ENCODE measurements around the gene RHOT2. TPM values are rescaled to one million over a fixed set of nuclear protein-coding genes. Genes with fewer than 3 reads are reported as not detected.
A peak's percentile ranks its signal among the peaks of the same experiment; 100 is the strongest.

Gene RHOT2
- total and polyA plus RNA-seq, 9 of the 15 experiments (the other 6 are each of a cell fraction or from before 2014, with no cell fraction given) = 5.0 to 373 (median 112) TPM

- no peak for TF ChIP-seq RREB1 (CRISPR knock-in tag; IDR thresholded peaks at IDR 0.05)
- TF ChIP-seq RCOR1 (IDR thresholded peaks at IDR 0.05; ENCODE audit: borderline replicate concordance in 1 of 2, low read depth in 2 of 2, low read length in 2 of 2) = 0 out of 4 replicates have a peak, but pooled peaks of 1 of the 2 experiments have one; percentile 19
- no peak for TF ChIP-seq ZNF146 (CRISPR knock-in tag; IDR thresholded peaks at IDR 0.05; ENCODE audit: unreplicated experiment)
- TF ChIP-seq ZNF79 (CRISPR knock-in tag; IDR thresholded peaks at IDR 0.05; ENCODE audit: low read depth) = no peak
- TF ChIP-seq SOX6 (IDR thresholded peaks at IDR 0.05) = peak; percentile 31; the same call in 1 of the 2 replicates
- no peak for TF ChIP-seq ZNF668 (CRISPR knock-in tag; IDR thresholded peaks at IDR 0.05)
- TF ChIP-seq DACH1 (IDR thresholded peaks at IDR 0.05; ENCODE audit: partially characterized antibody) = no peak
- peak; percentile 23 for TF ChIP-seq SUPT5H (IDR thresholded peaks at IDR 0.05)
- TF ChIP-seq SETDB1 (IDR thresholded peaks at IDR 0.05; ENCODE audit: low read length) = no peak
- TF ChIP-seq CXXC5 (CRISPR knock-in tag; IDR thresholded peaks at IDR 0.05) = peak; percentile 96
- 0 out of 4 replicates have a peak, but pooled peaks of 1 of the 2 experiments have one; percentile 13 for TF ChIP-seq TEAD1 (CRISPR knock-in tag; IDR thresholded peaks at IDR 0.05)
- TF ChIP-seq E2F5 (CRISPR knock-in tag; IDR thresholded peaks at IDR 0.05) = no peak
- no peak for TF ChIP-seq SRSF9 (IDR thresholded peaks at IDR 0.05; ENCODE audit: borderline replicate concordance, low read depth, low read length)
- TF ChIP-seq ATF1 (CRISPR knock-in tag; IDR thresholded peaks at IDR 0.05) = no peak
- TF ChIP-seq ATF1 (tag; IDR thresholded peaks at IDR 0.05) = no peak
- TF ChIP-seq ZNF280B (CRISPR knock-in tag; IDR thresholded peaks at IDR 0.05) = no peak
- TF ChIP-seq NR2C2 (CRISPR knock-in tag; IDR thresholded peaks at IDR 0.05) = no peak
- TF ChIP-seq NR2C2 (tag; IDR thresholded peaks at IDR 0.05) = peak; percentile 39; the same call in 1 of the 2 replicates
These were observed 12.1 kb downstream of the RHOT2 start, which contains the start of gene STUB1 (continued) for GRCh38 chr16:679814-680624.

All from K562 (cell line).